H9 (cell line): ENCODE results near the gene SCYGR7. TPM values are rescaled to one million over a fixed set of nuclear protein-coding genes. Genes with fewer than 3 reads are reported as not detected.

Experiments used
- DNase-seq: peaks from one replicate; pipeline ENCODE4 v3.0.0-alpha.2; 2017
- H2AFZ ChIP-seq: one replicate; pipeline ENCODE4 v1.6.1; 2013; ENCODE audit warnings: mild to moderate bottlenecking, low read length, control low read depth, moderate library complexity
- H2AK5ac ChIP-seq: 2 replicates; pipeline ENCODE4 v1.6.1; 2013; ENCODE audit warnings: low read length, control low read depth, mixed read lengths; ENCODE audit not compliant: insufficient read length
- H2BK120ac ChIP-seq: one replicate; pipeline ENCODE4 v1.6.1; 2013; ENCODE audit warnings: low read depth, mild to moderate bottlenecking, low read length, control low read depth, inconsistent platforms; ENCODE audit not compliant: poor library complexity, severe bottlenecking
- H2BK12ac ChIP-seq: 2 replicates; pipeline ENCODE4 v1.6.1; 2013; ENCODE audit warnings: low read length, control low read depth, mixed read lengths, low read depth; ENCODE audit not compliant: insufficient read length
- H2BK15ac ChIP-seq: 2 replicates; pipeline ENCODE4 v1.6.1; 2013; ENCODE audit warnings: low read depth, low read length, control low read depth
- H2BK20ac ChIP-seq: one replicate; pipeline ENCODE4 v1.6.1; 2013; ENCODE audit warnings: low read depth, mild to moderate bottlenecking, low read length, control low read depth, inconsistent platforms; ENCODE audit not compliant: poor library complexity, severe bottlenecking
- H2BK5ac ChIP-seq: 2 replicates; pipeline ENCODE4 v1.6.1; 2013; ENCODE audit warnings: low read length, control low read depth, mixed read lengths; ENCODE audit not compliant: insufficient read length
- H3K14ac ChIP-seq: 2 replicates; pipeline ENCODE4 v1.6.1; 2013; ENCODE audit warnings: low read length, control low read depth; ENCODE audit not compliant: insufficient read depth
- H3K18ac ChIP-seq: 2 replicates; pipeline ENCODE4 v1.6.1; 2013; ENCODE audit warnings: low read depth, mild to moderate bottlenecking, mixed read lengths, low read length, control low read depth; ENCODE audit not compliant: insufficient read length
- H3K23ac ChIP-seq: 2 replicates; pipeline ENCODE4 v1.6.1; 2013; ENCODE audit warnings: low read length, control low read depth, mixed read lengths, low read depth; ENCODE audit not compliant: insufficient read length
- H3K23me2 ChIP-seq: 2 replicates; pipeline ENCODE4 v1.6.1; 2013; ENCODE audit warnings: low read depth, mild to moderate bottlenecking, mixed read lengths, low read length, control low read depth; ENCODE audit not compliant: insufficient read length, poor library complexity, severe bottlenecking
- H3K27ac ChIP-seq: 2 replicates; pipeline ENCODE4 v1.5.1; 2013; ENCODE audit warnings: low read length, control low read depth, mixed read lengths, low read depth; ENCODE audit not compliant: insufficient read length
- H3K27me3 ChIP-seq: 2 replicates; pipeline ENCODE4 v1.6.1; 2013; ENCODE audit warnings: low read length, control low read depth, inconsistent platforms; ENCODE audit not compliant: insufficient read depth
- H3K4ac ChIP-seq: 2 replicates; pipeline ENCODE4 v1.6.1; 2013; ENCODE audit warnings: low read depth, mild to moderate bottlenecking, control low read depth, inconsistent platforms, low read length, moderate library complexity
- H3K4me1 ChIP-seq: 2 replicates; pipeline ENCODE4 v1.6.1; 2013; ENCODE audit warnings: low read length, control low read depth, inconsistent platforms; ENCODE audit not compliant: insufficient read depth
- H3K4me2 ChIP-seq: 2 replicates; pipeline ENCODE4 v1.6.1; 2013; ENCODE audit warnings: low read length, control low read depth, mixed read lengths; ENCODE audit not compliant: insufficient read length, insufficient read depth
- H3K56ac ChIP-seq: 2 replicates; pipeline ENCODE4 v1.6.1; 2013; ENCODE audit warnings: low read depth, mild to moderate bottlenecking, mixed read lengths, low read length, control low read depth; ENCODE audit not compliant: insufficient read length
- H3K79me1 ChIP-seq: 2 replicates; pipeline ENCODE4 v1.6.1; 2013; ENCODE audit warnings: low read depth, mild to moderate bottlenecking, moderate library complexity, low read length, control low read depth, inconsistent platforms; ENCODE audit not compliant: insufficient read depth, poor library complexity, severe bottlenecking
- H3K79me2 ChIP-seq: 2 replicates; pipeline ENCODE4 v1.6.1; 2013; ENCODE audit warnings: low read length, control low read depth, inconsistent platforms; ENCODE audit not compliant: insufficient read depth
- H3K9ac ChIP-seq: 2 replicates; pipeline ENCODE4 v1.6.1; 2013; ENCODE audit warnings: low read length, control low read depth, mixed read lengths; ENCODE audit not compliant: insufficient read length; ENCODE audit errors: extremely low read depth
- H3K9me3 ChIP-seq: one replicate; pipeline ENCODE4 v1.6.1; 2013; ENCODE audit warnings: low read depth, low read length, inconsistent platforms; ENCODE audit not compliant: control insufficient read depth
- H3T11ph ChIP-seq: one replicate; pipeline ENCODE4 v1.6.1; 2013; ENCODE audit warnings: mild to moderate bottlenecking, low read length, control low read depth, inconsistent platforms
- H4K20me1 ChIP-seq: one replicate; pipeline ENCODE4 v1.6.1; 2013; ENCODE audit not compliant: control insufficient read depth, insufficient read length, insufficient read depth
- H4K5ac ChIP-seq: 2 replicates; pipeline ENCODE4 v1.6.1; 2013; ENCODE audit warnings: low read depth, mild to moderate bottlenecking, mixed read lengths, low read length, control low read depth; ENCODE audit not compliant: insufficient read length
- H4K8ac ChIP-seq: replicated peaks from 2 replicates; pipeline ENCODE4 v1.6.1; 2013; ENCODE audit warnings: low read length, control low read depth, mixed read lengths, low read depth; ENCODE audit not compliant: insufficient read length
- H4K91ac ChIP-seq: 2 replicates; pipeline ENCODE4 v1.6.1; 2013; ENCODE audit warnings: low read depth, mild to moderate bottlenecking, moderate library complexity, mixed read lengths, low read length, control low read depth; ENCODE audit not compliant: insufficient read length
- H3K27ac Mint-ChIP-seq, 3 experiments: 2 replicates in 2 of 3; 3 replicates in 1 of 3; pipeline ENCODE4 v1.8.0; 2020 to 2021; ENCODE audit warnings: mixed read lengths in 3 of 3, mild to moderate bottlenecking in 1 of 3, moderate library complexity in 1 of 3
- H3K27me3 Mint-ChIP-seq: 2 replicates; pipeline ENCODE4 v1.8.0; 2021; ENCODE audit warnings: low read depth, mild to moderate bottlenecking, moderate library complexity, mixed read lengths
- H3K36me3 Mint-ChIP-seq, 3 experiments: 2 replicates in 2 of 3; 3 replicates in 1 of 3; pipeline ENCODE4 v1.8.0; 2020 to 2021; ENCODE audit warnings: low read depth in 3 of 3, mixed read lengths in 3 of 3; ENCODE audit not compliant: insufficient read depth in 1 of 3
- H3K4me1 Mint-ChIP-seq, 2 experiments: 2 replicates each; pipeline ENCODE4 v1.8.0; 2020; ENCODE audit warnings: mixed read lengths in 2 of 2
- H3K4me3 Mint-ChIP-seq, 2 experiments: 2 replicates in 1 of 2; 3 replicates in 1 of 2; pipeline ENCODE4 v1.8.0; 2020 to 2021; ENCODE audit warnings: mild to moderate bottlenecking in 2 of 2, mixed read lengths in 2 of 2, moderate library complexity in 1 of 2
- H3K9me3 Mint-ChIP-seq, 2 experiments: 2 replicates in 1 of 2; 3 replicates in 1 of 2; pipeline ENCODE4 v1.8.0; 2020; ENCODE audit warnings: mild to moderate bottlenecking in 2 of 2, mixed read lengths in 2 of 2, moderate library complexity in 1 of 2
- CTCF ChIP-seq: fragments of 200-600 bp; sonication (generic); conservative IDR thresholded peaks from 3 replicates; pipeline ENCODE4 v1.8.0; 2021; ENCODE audit warnings: antibody characterized with exemption, mild to moderate bottlenecking
- WGBS: extraction: QIAGEN DNeasy Blood & Tissue Kit; methylation state at CpG from one replicate; pipeline ENCODE4 v1.1.7; 2013; ENCODE audit warnings: missing lambda C conversion rate, low lambda C conversion rate, mixed read lengths; ENCODE audit not compliant: insufficient read length; ENCODE audit errors: extremely low coverage; 5-methylcytosine and 5-hydroxymethylcytosine counted together
- total RNA-seq: library from RNA; stranded (reverse); gene quantifications from 2 replicates; pipeline ENCODE4 v1.2.1, GENCODE V29; 2021

The SCYGR7 gene
- total RNA-seq, 1 experiment from 2014 or later: not detected

DNA sequence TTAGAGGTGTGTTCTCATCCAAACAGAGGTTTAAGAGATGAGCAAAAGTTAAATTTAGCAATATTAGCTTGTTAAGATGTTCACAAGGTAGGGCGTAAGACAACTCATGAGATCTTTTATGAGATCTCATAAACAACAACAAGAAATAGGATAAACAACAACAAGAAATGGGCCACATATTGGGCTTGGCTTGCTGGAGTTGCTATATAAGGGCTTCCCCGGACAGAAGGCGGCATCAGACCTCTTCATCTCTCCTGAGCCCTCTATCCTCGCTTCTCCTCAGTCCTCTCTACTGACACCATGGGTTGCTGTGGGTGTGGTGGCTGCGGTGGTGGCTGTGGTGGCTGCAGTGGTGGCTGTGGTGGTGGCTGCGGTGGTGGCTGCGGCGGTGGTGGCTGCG, 17.5 kb downstream of the SCYGR7 start, which contains the start of gene SCYGR8:
SCYGR8 (plus strand) TSS at position 301 of the 400 bp plus-strand sequence; CDS start at position 301, 0 bp downstream.
- Histone ChIP-seq H3T11ph (no peak within 1 kb of the TSS), H3K4me1 (peaks cover 2% of the 10 kb centered on the region; the same call in 1 of the 2 replicates), H4K8ac (no peak within 1 kb of the TSS), H3K4ac (no peak within 1 kb of the TSS), H3K27me3 (no peaks in the 10 kb centered on the region), H3K79me1 (no peaks in the 10 kb centered on the region), H3K14ac (no peak within 1 kb of the TSS), H3K23me2 (no peaks in the 10 kb centered on the region), H3K79me2 (no peaks in the 10 kb centered on the region), H3K18ac (no peak within 1 kb of the TSS), H2AK5ac (no peak within 1 kb of the TSS), H2BK12ac (no peak within 1 kb of the TSS), H4K20me1 (no peaks in the 10 kb centered on the region), H3K23ac (no peak within 1 kb of the TSS), H2BK120ac (no peak within 1 kb of the TSS), H2AFZ (no peak within 1 kb of the TSS), H3K56ac (no peak within 1 kb of the TSS), H2BK15ac (no peak within 1 kb of the TSS), H4K91ac (no peak within 1 kb of the TSS), H3K9me3 (no peaks in the 10 kb centered on the region), H3K4me2 (no peak within 1 kb of the TSS), H3K9ac (no peak within 1 kb of the TSS), H2BK5ac (no peak within 1 kb of the TSS), H4K5ac (no peak within 1 kb of the TSS), H3K27ac (no peak within 1 kb of the TSS), H2BK20ac (no peak within 1 kb of the TSS)
- no peaks in the 10 kb centered on the region for H3K27me3 Mint-ChIP-seq
- WGBS: no CpG with 5 or more reads among the region's 9 CpGs
- peaks cover 8 to 15% of the 10 kb centered on the region in 2 experiments for H3K4me1 Mint-ChIP-seq
- H3K4me3 Mint-ChIP-seq: no peak within 1 kb of the TSS
- no peaks in the 10 kb centered on the region for H3K9me3 Mint-ChIP-seq
- DNase-seq: no peak
- H3K27ac Mint-ChIP-seq: no peak within 1 kb of the TSS
- no peak for TF ChIP-seq CTCF
- H3K36me3 Mint-ChIP-seq: no peaks in the 10 kb centered on the region
